ENCODE results near the gene HSPA9. TPM values are rescaled to one million over a fixed set of nuclear protein-coding genes. Genes with fewer than 3 reads are reported as not detected.

HSPA9 gene
- polyA plus RNA-seq, 3 donors, result 67.8 to 82.4 (median 81.8) TPM

- H3K4me1 ChIP-seq (ENCODE audit: control insufficient read depth in 1 of 2, insufficient read depth in 2 of 2, low read length in 2 of 2), result no peaks in the 10 kb centered on the region
- no peak for DNase-seq
- Mint-ChIP-seq H3K36me3 (peaks cover 83 to 95% of the 10 kb centered on the region in 2 donors), H3K4me3 (no peak overlapping the region), H3K9me3 (no peaks in the 10 kb centered on the region), H3K4me1 (no peaks in the 10 kb centered on the region), H3K27ac (no peak overlapping the region), H3K27me3 (ENCODE audit: low read depth in 3 of 3) (no peaks in the 10 kb centered on the region)
- peaks cover 9% of the 10 kb centered on the region for H3K79me2 ChIP-seq (ENCODE audit: insufficient read depth, low read length)
- no peak overlapping the region for H2AFZ ChIP-seq (ENCODE audit: insufficient read depth, low read depth, low read length, poor library complexity, severe bottlenecking)
- peaks cover 59% of the 10 kb centered on the region for H4K20me1 ChIP-seq (ENCODE audit: insufficient read depth, low read length)
- no peak overlapping the region for H3K4me2 ChIP-seq (replicated peaks; ENCODE audit: extremely low read depth, low read length, poor library complexity, severe bottlenecking)
- no peaks in the 10 kb centered on the region for H3K27me3 ChIP-seq (ENCODE audit: control insufficient read depth in 2 of 2, insufficient read depth in 2 of 2, low read length in 2 of 2)
- WGBS (ENCODE audit: insufficient coverage), result 92% methylated on average over 1 of the region's 2 CpGs
- H3K27ac ChIP-seq (ENCODE audit: low read depth in 1 of 2, low read length in 2 of 2), result peak overlapping the region in 1 of 2 donors; percentile 4
- no peak overlapping the region for H3K4me3 ChIP-seq (replicated peaks in 1 of 3; ENCODE audit: low read depth in 2 of 3, low read length in 3 of 3)
- H3K36me3 ChIP-seq (replicated peaks in 1 of 2; ENCODE audit: control insufficient read depth in 1 of 2, insufficient read depth in 2 of 2, low read length in 2 of 2), result peaks cover 83 to 95% of the 10 kb centered on the region in 2 donors
- intact Hi-C loops (cut with micrococcal nuclease), result no loop called here
- H3K9ac ChIP-seq (ENCODE audit: insufficient read depth, low read length, poor library complexity, severe bottlenecking), result no peak overlapping the region
- H3K9me3 ChIP-seq (replicated peaks in 1 of 2; ENCODE audit: control insufficient read depth in 1 of 2, insufficient read depth in 1 of 2, low read length in 2 of 2), result no peaks in the 10 kb centered on the region
- TF ChIP-seq CTCF (IDR thresholded peaks at IDR 0.05), result no peak
Observed at GRCh38 chr5:138557677-138558076, 17.5 kb downstream of the HSPA9 start.

- no peaks in the 10 kb centered on the region for H3K27me3 ChIP-seq (ENCODE audit: control insufficient read depth in 2 of 2, insufficient read depth in 2 of 2, low read length in 2 of 2)
- H3K9ac ChIP-seq (ENCODE audit: insufficient read depth, low read length, poor library complexity, severe bottlenecking), result no peak overlapping the region
- Mint-ChIP-seq H3K9me3 (no peaks in the 10 kb centered on the region), H3K27ac (no peak overlapping the region), H3K4me1 (no peaks in the 10 kb centered on the region), H3K4me3 (no peak overlapping the region), H3K27me3 (ENCODE audit: low read depth in 3 of 3) (peaks cover 0 to 1% (median 0%) of the 10 kb centered on the region in 3 donors), H3K36me3 (peaks cover 54 to 76% of the 10 kb centered on the region in 2 donors)
- peaks cover 5% of the 10 kb centered on the region for H3K79me2 ChIP-seq (ENCODE audit: insufficient read depth, low read length)
- no peaks in the 10 kb centered on the region for H3K4me1 ChIP-seq (ENCODE audit: control insufficient read depth in 1 of 2, insufficient read depth in 2 of 2, low read length in 2 of 2)
- WGBS (ENCODE audit: insufficient coverage), result no CpG with 5 or more reads among the region's 1 CpG
- H3K27ac ChIP-seq (ENCODE audit: low read depth in 1 of 2, low read length in 2 of 2), result peak overlapping the region in 1 of 2 donors; percentile 6
- intact Hi-C loops (cut with micrococcal nuclease), result no loop called here
- H3K4me3 ChIP-seq (replicated peaks in 1 of 3; ENCODE audit: low read depth in 2 of 3, low read length in 3 of 3), result no peak overlapping the region
- peaks cover 41% of the 10 kb centered on the region for H4K20me1 ChIP-seq (ENCODE audit: insufficient read depth, low read length)
- H3K4me2 ChIP-seq (replicated peaks; ENCODE audit: extremely low read depth, low read length, poor library complexity, severe bottlenecking), result no peak overlapping the region
- TF ChIP-seq CTCF (IDR thresholded peaks at IDR 0.05), result no peak
- DNase-seq, result no peak
- H3K9me3 ChIP-seq (replicated peaks in 1 of 2; ENCODE audit: control insufficient read depth in 1 of 2, insufficient read depth in 1 of 2, low read length in 2 of 2), result no peaks in the 10 kb centered on the region
- peaks cover 54 to 60% of the 10 kb centered on the region in 2 donors for H3K36me3 ChIP-seq (replicated peaks in 1 of 2; ENCODE audit: control insufficient read depth in 1 of 2, insufficient read depth in 2 of 2, low read length in 2 of 2)
- no peak overlapping the region for H2AFZ ChIP-seq (ENCODE audit: insufficient read depth, low read depth, low read length, poor library complexity, severe bottlenecking)
Observed at GRCh38 chr5:138554143-138554542, 21.1 kb downstream of the HSPA9 start.
